MM.1S (cell line): ENCODE results near the gene SDHB.

Experiments
- DNase-seq: peaks from one replicate; pipeline ENCODE4 v3.0.0-alpha.2; 2015
- H2AFZ ChIP-seq: fragments of 300-600 bp; sonication (generic); 2 replicates; pipeline ENCODE4 v1.6.0; 2016; ENCODE audit warnings: antibody characterized with exemption, low read length
- H3F3A ChIP-seq: fragments of 300-600 bp; sonication (generic); 2 replicates; pipeline ENCODE4 v1.6.1; 2016; ENCODE audit warnings: mild to moderate bottlenecking, antibody characterized with exemption, low read length, moderate library complexity, mixed read lengths; ENCODE audit not compliant: insufficient read depth
- H3K27ac ChIP-seq: fragments of 300-600 bp; sonication (generic); 2 replicates; pipeline ENCODE4 v1.5.1; 2016; ENCODE audit warnings: mild to moderate bottlenecking, low read length
- H3K27me3 ChIP-seq: fragments of 300-600 bp; sonication (generic); replicated peaks from 2 replicates; pipeline ENCODE4 v1.6.0; 2016; ENCODE audit warnings: low read length; ENCODE audit not compliant: insufficient read depth
- H3K36me3 ChIP-seq: fragments of 300-600 bp; sonication (generic); replicated peaks from 2 replicates; pipeline ENCODE4 v1.6.1; 2016; ENCODE audit warnings: mild to moderate bottlenecking, low read length, mixed read lengths; ENCODE audit not compliant: insufficient read depth
- H3K4me1 ChIP-seq: fragments of 300-600 bp; sonication (generic); 2 replicates; pipeline ENCODE4 v1.6.1; 2016; ENCODE audit warnings: low read length, mixed read lengths
- H3K4me2 ChIP-seq: fragments of 300-600 bp; sonication (generic); 2 replicates; pipeline ENCODE4 v1.6.0; 2016; ENCODE audit warnings: low read depth, low read length
- H3K4me3 ChIP-seq: fragments of 300-600 bp; sonication (generic); 2 replicates; pipeline ENCODE4 v1.5.1; 2016; ENCODE audit warnings: low read length, mixed read lengths
- H3K79me2 ChIP-seq: fragments of 300-600 bp; sonication (generic); 2 replicates; pipeline ENCODE4 v1.6.1; 2016; ENCODE audit warnings: mixed run types, low read length, mixed read lengths
- H3K9ac ChIP-seq: fragments of 300-600 bp; sonication (generic); 2 replicates; pipeline ENCODE4 v1.6.1; 2016; ENCODE audit warnings: low read length, mixed read lengths
- H3K9me2 ChIP-seq: fragments of 300-600 bp; sonication (generic); replicated peaks from 2 replicates; pipeline ENCODE4 v1.6.1; 2016; ENCODE audit warnings: mild to moderate bottlenecking, low read length, mixed read lengths; ENCODE audit not compliant: insufficient read depth
- H3K9me3 ChIP-seq: fragments of 300-600 bp; sonication (generic); replicated peaks from 2 replicates; pipeline ENCODE4 v1.6.1; 2016; ENCODE audit warnings: mild to moderate bottlenecking, low read length, mixed read lengths; ENCODE audit not compliant: insufficient read depth
- H4K20me1 ChIP-seq: fragments of 300-600 bp; sonication (generic); 2 replicates; pipeline ENCODE4 v1.6.1; 2016; ENCODE audit warnings: mild to moderate bottlenecking, low read length, moderate library complexity, mixed read lengths; ENCODE audit not compliant: insufficient read depth
- EZH2 ChIP-seq: fragments of 300-600 bp; sonication (generic); optimal IDR thresholded peaks from 2 replicates; pipeline ENCODE3; 2017; ENCODE audit warnings: low read depth, mild to moderate bottlenecking, antibody characterized with exemption, low read length, mixed read lengths
- EZH2phosphoT487 ChIP-seq: fragments of 300-600 bp; sonication (generic); IDR thresholded peaks from 2 replicates; pipeline ENCODE4 v1.6.1; 2018; ENCODE audit warnings: antibody characterized with exemption, low read length
- TF ChIP-seq, protein P1 (sequence below): fragments of 300-600 bp; sonication (generic); IDR thresholded peaks from 2 replicates; pipeline ENCODE4 v1.5.1; 2016; ENCODE audit warnings: antibody characterized with exemption, low read length, mixed read lengths

SDHB gene

DNA sequence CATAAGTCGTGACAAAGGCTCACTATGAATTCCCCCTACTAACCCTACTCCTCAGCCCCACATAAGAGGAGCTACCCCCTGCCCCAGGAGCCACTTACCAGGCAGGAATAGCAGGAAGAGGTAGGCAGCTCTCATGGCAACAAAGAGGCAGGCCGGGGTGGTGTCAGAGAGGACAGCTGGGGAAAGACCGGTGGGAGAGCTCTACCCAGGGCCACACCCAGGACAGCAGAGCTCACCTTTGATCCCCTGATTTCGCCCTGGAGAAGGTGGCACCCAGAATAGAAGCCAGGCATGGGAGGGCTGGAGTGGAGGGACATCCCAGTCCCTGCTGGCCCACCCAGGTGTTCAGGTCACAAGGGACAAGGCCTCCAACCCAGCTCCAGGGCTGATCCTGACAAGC lies 75.7 kb downstream of the SDHB start:
- H3K27ac ChIP-seq = no peak overlapping the region
- no peaks in the 10 kb centered on the region for H3F3A ChIP-seq
- DNase-seq = no peak
- H3K4me2 ChIP-seq = no peak overlapping the region
- no peak overlapping the region for H3K9ac ChIP-seq
- H3K4me1 ChIP-seq = no peaks in the 10 kb centered on the region
- no peaks in the 10 kb centered on the region for H3K36me3 ChIP-seq
- H3K27me3 ChIP-seq = peaks cover 26% of the 10 kb centered on the region
- H4K20me1 ChIP-seq = no peaks in the 10 kb centered on the region
- H3K4me3 ChIP-seq = no peak overlapping the region
- no peaks in the 10 kb centered on the region for H3K79me2 ChIP-seq
- H2AFZ ChIP-seq = no peak overlapping the region
- no peaks in the 10 kb centered on the region for H3K9me2 ChIP-seq
- TF ChIP-seq EZH2 = no peak
- no peak for TF ChIP-seq EZH2phosphoT487
- TF ChIP-seq, protein P1, sequence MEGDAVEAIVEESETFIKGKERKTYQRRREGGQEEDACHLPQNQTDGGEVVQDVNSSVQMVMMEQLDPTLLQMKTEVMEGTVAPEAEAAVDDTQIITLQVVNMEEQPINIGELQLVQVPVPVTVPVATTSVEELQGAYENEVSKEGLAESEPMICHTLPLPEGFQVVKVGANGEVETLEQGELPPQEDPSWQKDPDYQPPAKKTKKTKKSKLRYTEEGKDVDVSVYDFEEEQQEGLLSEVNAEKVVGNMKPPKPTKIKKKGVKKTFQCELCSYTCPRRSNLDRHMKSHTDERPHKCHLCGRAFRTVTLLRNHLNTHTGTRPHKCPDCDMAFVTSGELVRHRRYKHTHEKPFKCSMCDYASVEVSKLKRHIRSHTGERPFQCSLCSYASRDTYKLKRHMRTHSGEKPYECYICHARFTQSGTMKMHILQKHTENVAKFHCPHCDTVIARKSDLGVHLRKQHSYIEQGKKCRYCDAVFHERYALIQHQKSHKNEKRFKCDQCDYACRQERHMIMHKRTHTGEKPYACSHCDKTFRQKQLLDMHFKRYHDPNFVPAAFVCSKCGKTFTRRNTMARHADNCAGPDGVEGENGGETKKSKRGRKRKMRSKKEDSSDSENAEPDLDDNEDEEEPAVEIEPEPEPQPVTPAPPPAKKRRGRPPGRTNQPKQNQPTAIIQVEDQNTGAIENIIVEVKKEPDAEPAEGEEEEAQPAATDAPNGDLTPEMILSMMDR = no peak
- H3K9me3 ChIP-seq = no peaks in the 10 kb centered on the region

DNA sequence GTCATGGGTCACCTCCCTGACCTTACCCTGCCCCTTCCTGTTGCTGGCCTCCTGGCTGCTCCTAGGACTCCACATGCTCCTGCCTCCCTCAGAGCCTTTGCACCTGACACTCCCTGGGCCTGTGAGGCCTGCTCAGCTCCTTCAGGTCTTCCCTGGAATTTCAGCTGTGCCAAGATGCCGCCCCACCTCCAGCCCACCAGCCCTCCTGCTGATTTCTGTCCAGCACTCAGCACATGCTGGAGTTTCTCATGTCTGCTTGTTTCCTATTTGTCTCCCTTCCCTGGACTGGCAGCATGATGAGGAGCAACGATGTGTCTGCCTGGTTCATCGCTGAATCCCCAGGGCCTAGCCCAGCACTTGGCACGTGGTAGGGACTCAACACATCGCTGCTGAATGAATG lies 76.5 kb downstream of the SDHB start:
- no peak for DNase-seq
- peaks cover 26% of the 10 kb centered on the region for H3K27me3 ChIP-seq
- no peaks in the 10 kb centered on the region for H3K79me2 ChIP-seq
- no peaks in the 10 kb centered on the region for H3K9me3 ChIP-seq
- no peaks in the 10 kb centered on the region for H3K4me1 ChIP-seq
- H3K9ac ChIP-seq = no peak overlapping the region
- H2AFZ ChIP-seq = no peak overlapping the region
- H3K36me3 ChIP-seq = no peaks in the 10 kb centered on the region
- H3K9me2 ChIP-seq = no peaks in the 10 kb centered on the region
- H3K4me3 ChIP-seq = no peak overlapping the region
- H3K4me2 ChIP-seq = no peak overlapping the region
- H3F3A ChIP-seq = no peaks in the 10 kb centered on the region
- H3K27ac ChIP-seq = no peak overlapping the region
- no peaks in the 10 kb centered on the region for H4K20me1 ChIP-seq
- TF ChIP-seq EZH2phosphoT487 (no peak), EZH2 (no peak)
- TF ChIP-seq, protein P1 = no peak

DNA sequence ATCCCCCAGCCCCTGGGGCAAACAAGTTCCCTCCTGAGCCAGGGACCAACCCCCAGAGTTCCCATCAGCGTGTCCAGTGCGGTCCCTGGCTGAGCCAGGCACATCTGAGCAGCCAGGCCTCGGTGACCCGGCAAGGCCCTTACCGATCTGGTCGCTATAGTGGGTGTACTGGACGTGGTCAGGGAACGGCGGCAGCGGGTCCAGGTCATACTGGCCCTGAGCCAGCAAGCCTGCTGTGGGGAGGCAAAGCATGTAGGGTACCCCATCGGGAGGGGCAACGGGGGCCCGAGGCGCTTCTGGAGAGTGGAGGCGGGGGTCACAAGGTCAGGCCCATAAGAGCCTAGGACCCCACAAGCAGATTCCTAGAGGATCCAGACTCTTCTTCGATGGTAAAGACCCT lies 76.9 kb downstream of the SDHB start:
- Histone ChIP-seq H3K4me1 (no peaks in the 10 kb centered on the region), H3K27ac (no peak overlapping the region), H3K27me3 (peaks cover 26% of the 10 kb centered on the region)

More for the DNA sequence above, 76.9 kb downstream of the SDHB start:
- TF ChIP-seq EZH2phosphoT487 = no peak
- TF ChIP-seq, protein P1 = no peak
- TF ChIP-seq EZH2 = no peak
- Histone ChIP-seq H3K79me2 (no peaks in the 10 kb centered on the region), H3K4me2 (no peak overlapping the region), H3K9me2 (no peaks in the 10 kb centered on the region), H3K9ac (no peak overlapping the region), H3K4me3 (no peak overlapping the region), H3K9me3 (no peaks in the 10 kb centered on the region), H3F3A (no peaks in the 10 kb centered on the region), H3K36me3 (no peaks in the 10 kb centered on the region), H4K20me1 (no peaks in the 10 kb centered on the region), H2AFZ (no peak overlapping the region)
- no peak for DNase-seq
